HCT116 (cell line): Measurements from ENCODE around the gene PRKCH.

ENCODE experiments used
- CBX3 ChIP-seq: IDR thresholded peaks from 2 replicates; pipeline ENCODE4 v1.6.1; 2012; ENCODE audit warnings: low read depth
- CEBPB ChIP-seq: IDR thresholded peaks from 2 replicates; pipeline ENCODE4 v1.6.1; 2012; ENCODE audit warnings: low read depth
- CTCF ChIP-seq, 3 experiments: fragments of 200-600 bp in 1 of 3; sonication (generic) in 1 of 3; IDR thresholded peaks in 2 of 3; conservative IDR thresholded peaks in 1 of 3; 2 replicates each; pipeline ENCODE4 v1.5.1; 2012 to 2017; ENCODE audit warnings: low read depth in 2 of 3, low read length in 2 of 3, antibody characterized with exemption in 1 of 3, borderline replicate concordance in 1 of 3, control low read depth in 1 of 3, mild to moderate bottlenecking in 1 of 3, mixed read lengths in 1 of 3, mixed run types in 1 of 3, moderate library complexity in 1 of 3; ENCODE audit not compliant: insufficient read depth in 1 of 3
- EZH2 ChIP-seq: fragments of 200-600 bp; sonication (generic); IDR thresholded peaks from 2 replicates; pipeline ENCODE4 v1.6.1; 2017; ENCODE audit warnings: antibody characterized with exemption, mixed run types
- EZH2phosphoT487 ChIP-seq: fragments of 200-600 bp; IDR thresholded peaks from 2 replicates; pipeline ENCODE4 v1.6.1; 2018; ENCODE audit warnings: antibody characterized with exemption, borderline replicate concordance
- JUND ChIP-seq: IDR thresholded peaks from 2 replicates; pipeline ENCODE4 v1.6.1; 2012
- POLR2A ChIP-seq: IDR thresholded peaks from 2 replicates; pipeline ENCODE4 v1.7.0; 2011; ENCODE audit warnings: borderline replicate concordance; ENCODE audit not compliant: insufficient read depth, insufficient read length; ENCODE audit errors: extremely low read depth
- REST ChIP-seq: IDR thresholded peaks from 2 replicates; pipeline ENCODE4 v1.6.1; 2012; ENCODE audit warnings: low read depth
- ZNF274 ChIP-seq: fragments of 200-500 bp; sonication (Bioruptor generic); IDR thresholded peaks from 2 replicates; pipeline ENCODE4 v1.6.1; 2014; ENCODE audit warnings: mild to moderate bottlenecking, low read depth, low read length, inconsistent platforms

GRCh38 chr14:61372842-61373555, 51.6 kb downstream of the PRKCH start:
- TF ChIP-seq CEBPB (no peak), EZH2phosphoT487 (no peak), CTCF (IDR thresholded peaks at IDR 0.05 in 2 of 3, conservative IDR thresholded peaks at IDR 0.05 in 1 of 3; ENCODE audit: borderline replicate concordance in 1 of 3, insufficient read depth in 1 of 3, low read depth in 2 of 3, low read length in 2 of 3) (no peak), ZNF274 (no peak), EZH2 (no peak), POLR2A (no peak), CBX3 (no peak), JUND (no peak), REST (no peak)
